Measurements from ENCODE around the gene KCNB1.
A peak's percentile ranks its signal among the peaks of the same experiment; 100 is the strongest.

The KCNB1 gene

DNA sequence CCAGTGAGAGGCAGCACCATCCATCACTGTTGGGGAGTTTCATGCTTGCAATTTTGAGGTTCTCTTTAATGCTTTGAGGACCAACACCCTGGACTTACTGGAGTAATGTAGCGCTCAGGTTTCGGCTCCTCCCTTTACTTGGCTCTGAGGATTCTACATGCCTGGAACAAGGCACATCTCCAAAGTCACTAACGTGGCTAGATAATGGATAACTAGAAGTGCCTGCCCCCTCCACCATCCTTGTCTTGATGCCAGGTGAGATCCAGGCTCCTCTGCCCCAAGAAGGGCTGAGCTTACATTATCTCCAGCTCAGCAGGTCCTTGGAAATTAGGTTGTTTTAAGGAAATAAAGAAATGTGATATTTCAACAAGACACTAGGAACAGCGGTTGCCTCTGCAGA, 129.1 kb downstream of the KCNB1 start:
- H2AK5ac ChIP-seq (ENCODE audit: low read depth, low read length) = no peak overlapping the region
- H2BK12ac ChIP-seq (ENCODE audit: low read length) = no peak overlapping the region
- no peak overlapping the region for H3K14ac ChIP-seq (ENCODE audit: low read length)
- no peak overlapping the region for H2BK5ac ChIP-seq (ENCODE audit: low read length)
- H3K79me1 ChIP-seq (ENCODE audit: low read depth, low read length) = no peaks in the 10 kb centered on the region
- no peak overlapping the region for H4K8ac ChIP-seq (ENCODE audit: low read depth, low read length)
- peaks cover 0 to 24% (median 0%) of the 10 kb centered on the region in 3 experiments for H3K27me3 ChIP-seq (ENCODE audit: control insufficient read depth in 3 of 3, insufficient read depth in 3 of 3, low read depth in 1 of 3, low read length in 3 of 3)
- no peaks in the 10 kb centered on the region for H3K9me3 ChIP-seq (replicated peaks in 1 of 2; ENCODE audit: control insufficient read depth in 2 of 2, insufficient read depth in 1 of 2, low read depth in 1 of 2, low read length in 2 of 2)
- no CpG with 5 or more reads among the region's 4 CpGs for WGBS, 2 donors (ENCODE audit: extremely low coverage in 2 of 2, insufficient read length in 2 of 2, insufficient replicate concordance in 1 of 2)
- no peak for DNase-seq (ENCODE audit: low spot score)
- no peak overlapping the region for H3K18ac ChIP-seq (ENCODE audit: low read length)
- H2BK15ac ChIP-seq (ENCODE audit: low read length) = no peak overlapping the region
- no peak overlapping the region for H3K27ac ChIP-seq (replicated peaks; ENCODE audit: low read length)
- no peak overlapping the region for H3K4me2 ChIP-seq (ENCODE audit: insufficient read depth, low read length, poor library complexity, severe bottlenecking)
- H4K91ac ChIP-seq (ENCODE audit: low read depth, low read length, poor library complexity) = no peak overlapping the region
- H3K23ac ChIP-seq (ENCODE audit: low read depth, low read length, poor library complexity) = no peak overlapping the region
- H2BK120ac ChIP-seq (ENCODE audit: low read depth, low read length) = no peak overlapping the region
- H3K36me3 ChIP-seq (replicated peaks in 1 of 2; ENCODE audit: control insufficient read depth in 2 of 2, insufficient read depth in 2 of 2, low read length in 2 of 2) = no peaks in the 10 kb centered on the region
- no peak overlapping the region for H2AFZ ChIP-seq (ENCODE audit: low read length)
- H3K9ac ChIP-seq (ENCODE audit: low read depth, low read length, poor library complexity) = no peak overlapping the region
- no peaks in the 10 kb centered on the region for H3K4me1 ChIP-seq (ENCODE audit: control insufficient read depth in 2 of 2, insufficient read depth in 1 of 2, low read depth in 1 of 2, low read length in 2 of 2)
- H3K4me3 ChIP-seq (ENCODE audit: low read length in 2 of 2) = no peak overlapping the region
- H3K4ac ChIP-seq (ENCODE audit: low read length) = no peak overlapping the region

DNA sequence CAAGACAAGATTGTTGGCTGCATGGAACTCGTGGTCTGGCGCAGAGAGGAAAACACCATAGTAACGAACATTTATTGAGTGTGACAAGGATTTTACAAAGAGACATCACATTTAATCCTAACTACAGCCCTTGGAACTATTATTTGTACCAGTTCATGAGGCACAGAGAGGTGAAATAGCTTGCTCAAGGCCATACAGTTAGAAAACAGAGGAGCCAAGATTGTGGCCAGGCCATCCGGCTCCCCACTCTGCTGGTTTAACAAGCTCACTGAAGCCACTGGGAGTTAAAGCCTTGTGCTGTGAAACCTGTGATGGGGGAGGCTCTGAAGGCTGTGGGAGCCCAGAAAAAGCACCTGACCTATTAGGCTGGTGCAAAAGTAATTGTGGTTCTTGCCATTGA, 129.7 kb downstream of the KCNB1 start:
- Histone ChIP-seq H2BK5ac (ENCODE audit: low read length) (no peak overlapping the region), H4K8ac (ENCODE audit: low read depth, low read length) (no peak overlapping the region), H3K23ac (ENCODE audit: low read depth, low read length, poor library complexity) (no peak overlapping the region), H3K27me3 (ENCODE audit: control insufficient read depth in 3 of 3, insufficient read depth in 3 of 3, low read depth in 1 of 3, low read length in 3 of 3) (peaks cover 0 to 24% (median 0%) of the 10 kb centered on the region in 3 experiments), H3K4me2 (ENCODE audit: insufficient read depth, low read length, poor library complexity, severe bottlenecking) (no peak overlapping the region), H2BK120ac (ENCODE audit: low read depth, low read length) (no peak overlapping the region), H2AFZ (ENCODE audit: low read length) (no peak overlapping the region), H2AK5ac (ENCODE audit: low read depth, low read length) (no peak overlapping the region), H3K36me3 (replicated peaks in 1 of 2; ENCODE audit: control insufficient read depth in 2 of 2, insufficient read depth in 2 of 2, low read length in 2 of 2) (no peaks in the 10 kb centered on the region), H2BK15ac (ENCODE audit: low read length) (no peak overlapping the region), H3K27ac (replicated peaks; ENCODE audit: low read length) (no peak overlapping the region), H3K4ac (ENCODE audit: low read length) (no peak overlapping the region), H3K9ac (ENCODE audit: low read depth, low read length, poor library complexity) (no peak overlapping the region), H3K9me3 (replicated peaks in 1 of 2; ENCODE audit: control insufficient read depth in 2 of 2, insufficient read depth in 1 of 2, low read depth in 1 of 2, low read length in 2 of 2) (no peaks in the 10 kb centered on the region), H3K4me3 (ENCODE audit: low read length in 2 of 2) (no peak overlapping the region), H3K79me1 (ENCODE audit: low read depth, low read length) (no peaks in the 10 kb centered on the region), H3K14ac (ENCODE audit: low read length) (no peak overlapping the region), H4K91ac (ENCODE audit: low read depth, low read length, poor library complexity) (no peak overlapping the region), H3K4me1 (ENCODE audit: control insufficient read depth in 2 of 2, insufficient read depth in 1 of 2, low read depth in 1 of 2, low read length in 2 of 2) (no peaks in the 10 kb centered on the region), H3K18ac (ENCODE audit: low read length) (no peak overlapping the region), H2BK12ac (ENCODE audit: low read length) (no peak overlapping the region)
- WGBS, 2 donors (ENCODE audit: extremely low coverage in 2 of 2, insufficient read length in 2 of 2, insufficient replicate concordance in 1 of 2) = no CpG with 5 or more reads among the region's 4 CpGs
- no peak for DNase-seq (ENCODE audit: low spot score)

DNA sequence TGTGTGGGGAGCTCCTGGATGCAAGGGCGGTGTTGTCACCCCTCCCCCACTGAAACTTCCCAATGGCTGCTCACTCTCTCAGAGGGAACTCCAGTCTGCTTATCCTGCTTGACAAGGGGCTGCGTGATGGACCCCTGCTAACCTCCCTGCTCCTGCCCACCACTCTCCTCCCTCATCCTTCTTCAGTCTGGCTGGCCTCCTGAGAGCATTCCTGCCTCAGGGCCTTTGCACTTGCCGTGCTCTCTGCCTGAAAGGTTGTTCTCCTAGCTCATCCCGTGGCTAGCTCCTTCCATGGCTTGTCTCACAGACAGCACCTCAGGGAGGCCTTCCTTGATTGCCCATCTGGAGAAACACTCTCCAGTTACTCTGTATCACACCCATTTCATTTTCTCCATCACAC, 130.7 kb downstream of the KCNB1 start:
- H3K18ac ChIP-seq (ENCODE audit: low read length) = no peak overlapping the region
- H2BK15ac ChIP-seq (ENCODE audit: low read length) = no peak overlapping the region
- H3K36me3 ChIP-seq (replicated peaks in 1 of 2; ENCODE audit: control insufficient read depth in 2 of 2, insufficient read depth in 2 of 2, low read length in 2 of 2) = no peaks in the 10 kb centered on the region
- DNase-seq (ENCODE audit: low spot score) = no peak
- H3K9me3 ChIP-seq (replicated peaks in 1 of 2; ENCODE audit: control insufficient read depth in 2 of 2, insufficient read depth in 1 of 2, low read depth in 1 of 2, low read length in 2 of 2) = no peaks in the 10 kb centered on the region
- no peaks in the 10 kb centered on the region for H3K79me1 ChIP-seq (ENCODE audit: low read depth, low read length)
- H3K4me2 ChIP-seq (ENCODE audit: insufficient read depth, low read length, poor library complexity, severe bottlenecking) = no peak overlapping the region
- H3K9ac ChIP-seq (ENCODE audit: low read depth, low read length, poor library complexity) = no peak overlapping the region
- H2AK5ac ChIP-seq (ENCODE audit: low read depth, low read length) = no peak overlapping the region
- H3K4me1 ChIP-seq (ENCODE audit: control insufficient read depth in 2 of 2, insufficient read depth in 1 of 2, low read depth in 1 of 2, low read length in 2 of 2) = peaks cover 2 to 3% of the 10 kb centered on the region in 2 donors
- H3K14ac ChIP-seq (ENCODE audit: low read length) = no peak overlapping the region
- H3K4ac ChIP-seq (ENCODE audit: low read length) = no peak overlapping the region
- no peak overlapping the region for H2BK5ac ChIP-seq (ENCODE audit: low read length)
- H3K27me3 ChIP-seq (ENCODE audit: control insufficient read depth in 3 of 3, insufficient read depth in 3 of 3, low read depth in 1 of 3, low read length in 3 of 3) = peaks cover 0 to 25% (median 0%) of the 10 kb centered on the region in 3 experiments
- no peak overlapping the region for H4K8ac ChIP-seq (ENCODE audit: low read depth, low read length)
- H2AFZ ChIP-seq (ENCODE audit: low read length) = no peak overlapping the region
- H3K4me3 ChIP-seq (ENCODE audit: low read length in 2 of 2) = no peak overlapping the region
- H3K27ac ChIP-seq (replicated peaks; ENCODE audit: low read length) = no peak overlapping the region
- H2BK12ac ChIP-seq (ENCODE audit: low read length) = no peak overlapping the region
- WGBS, 2 donors (ENCODE audit: extremely low coverage in 2 of 2, insufficient read length in 2 of 2, insufficient replicate concordance in 1 of 2) = no CpG with 5 or more reads among the region's 4 CpGs
- H2BK120ac ChIP-seq (ENCODE audit: low read depth, low read length) = no peak overlapping the region
- no peak overlapping the region for H3K23ac ChIP-seq (ENCODE audit: low read depth, low read length, poor library complexity)
- no peak overlapping the region for H4K91ac ChIP-seq (ENCODE audit: low read depth, low read length, poor library complexity)

- WGBS, 2 donors (ENCODE audit: extremely low coverage in 2 of 2, insufficient read length in 2 of 2, insufficient replicate concordance in 1 of 2) = no CpG with 5 or more reads among the region's 3 CpGs
Measured at GRCh38 chr20:49349694-49350252, 132.7 kb downstream of the KCNB1 start.

More at GRCh38 chr20:49349694-49350252, 132.7 kb downstream of the KCNB1 start:
- Histone ChIP-seq H2BK120ac (ENCODE audit: low read depth, low read length) (peak overlapping the region; percentile 50), H3K9me3 (replicated peaks in 1 of 2; ENCODE audit: control insufficient read depth in 2 of 2, insufficient read depth in 1 of 2, low read depth in 1 of 2, low read length in 2 of 2) (no peaks in the 10 kb centered on the region), H4K8ac (ENCODE audit: low read depth, low read length) (no peak overlapping the region), H2BK5ac (ENCODE audit: low read length) (no peak overlapping the region), H2BK15ac (ENCODE audit: low read length) (no peak overlapping the region), H2AFZ (ENCODE audit: low read length) (no peak overlapping the region), H3K9ac (ENCODE audit: low read depth, low read length, poor library complexity) (no peak overlapping the region), H3K4me3 (ENCODE audit: low read length in 2 of 2) (no peak overlapping the region), H2AK5ac (ENCODE audit: low read depth, low read length) (no peak overlapping the region), H3K36me3 (replicated peaks in 1 of 2; ENCODE audit: control insufficient read depth in 2 of 2, insufficient read depth in 2 of 2, low read length in 2 of 2) (no peaks in the 10 kb centered on the region), H3K18ac (ENCODE audit: low read length) (no peak overlapping the region), H3K27ac (replicated peaks; ENCODE audit: low read length) (no peak overlapping the region), H3K27me3 (ENCODE audit: control insufficient read depth in 3 of 3, insufficient read depth in 3 of 3, low read depth in 1 of 3, low read length in 3 of 3) (peaks cover 0 to 32% (median 0%) of the 10 kb centered on the region in 3 experiments), H3K79me1 (ENCODE audit: low read depth, low read length) (no peaks in the 10 kb centered on the region), H3K14ac (ENCODE audit: low read length) (no peak overlapping the region), H2BK12ac (ENCODE audit: low read length) (no peak overlapping the region), H4K91ac (ENCODE audit: low read depth, low read length, poor library complexity) (no peak overlapping the region), H3K4me1 (ENCODE audit: control insufficient read depth in 2 of 2, insufficient read depth in 1 of 2, low read depth in 1 of 2, low read length in 2 of 2) (peaks cover 2 to 6% of the 10 kb centered on the region in 2 donors), H3K4ac (ENCODE audit: low read length) (no peak overlapping the region), H3K4me2 (ENCODE audit: insufficient read depth, low read length, poor library complexity, severe bottlenecking) (no peak overlapping the region), H3K23ac (ENCODE audit: low read depth, low read length, poor library complexity) (no peak overlapping the region)
- DNase-seq (ENCODE audit: low spot score) = no peak
